ENCODE results near the gene NKX1-1. TPM values are rescaled to one million over a fixed set of nuclear protein-coding genes. Genes with fewer than 3 reads are reported as not detected.
A peak's percentile ranks its signal among the peaks of the same experiment; 100 is the strongest.

NKX1-1 gene
- total RNA-seq, 1 donor: not detected

DNA sequence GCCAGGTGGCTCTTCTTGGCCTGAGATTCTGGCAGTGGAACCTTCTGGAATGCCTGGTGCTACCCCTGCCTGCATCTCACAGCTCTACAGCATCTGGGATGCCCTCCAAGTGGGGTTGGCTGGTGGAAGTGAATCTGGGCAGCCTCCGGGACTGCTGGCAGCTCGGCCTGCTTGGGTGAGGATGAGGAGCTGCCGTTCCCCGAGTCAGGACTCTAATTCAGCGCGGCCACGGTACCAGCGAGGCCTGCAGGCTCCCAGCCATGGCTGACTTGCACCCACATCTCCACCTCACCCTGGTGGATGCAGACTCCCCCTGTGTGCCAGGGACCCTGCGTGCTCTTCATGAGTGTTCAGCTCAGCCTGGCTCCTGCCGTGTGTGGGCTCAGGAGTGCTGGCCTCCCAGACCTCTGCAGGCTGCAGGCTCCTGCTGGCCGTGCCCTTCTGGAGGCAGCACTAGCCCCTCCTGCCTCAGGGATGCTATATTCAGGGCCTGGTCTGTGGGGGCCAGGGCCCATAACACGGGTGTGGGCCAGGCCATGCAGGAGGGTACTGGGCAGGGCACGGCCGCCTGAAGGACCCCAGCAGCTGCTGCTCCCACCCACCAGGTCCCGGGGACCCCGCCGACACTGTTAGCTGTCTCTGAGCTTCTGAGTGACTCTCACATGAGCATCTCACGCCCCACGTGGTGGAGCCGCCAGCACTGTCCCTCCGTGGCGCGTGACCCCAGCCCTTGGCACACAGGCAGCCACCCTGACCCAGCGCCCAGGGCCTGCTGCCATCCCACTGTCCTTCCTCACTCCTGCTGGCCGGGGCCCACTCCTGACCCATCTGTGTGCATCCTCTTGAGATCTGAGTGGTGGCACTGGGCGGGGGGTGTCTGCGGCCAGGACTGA lies 48.6 kb downstream of the NKX1-1 start:
- Histone ChIP-seq H3K27ac (ENCODE audit: low read depth, low read length) (no peak overlapping the region), H3K4me3 (ENCODE audit: insufficient read depth, low read length) (no peak overlapping the region), H3K4me1 (ENCODE audit: insufficient read depth, low read length) (no peaks in the 10 kb centered on the region), H3K4me2 (ENCODE audit: insufficient read depth, low read length) (no peak overlapping the region), H4K20me1 (ENCODE audit: insufficient read depth, low read length) (peaks cover 4% of the 10 kb centered on the region), H2AFZ (ENCODE audit: low read length) (no peak overlapping the region), H3K36me3 (ENCODE audit: insufficient read depth, low read length) (peaks cover 20% of the 10 kb centered on the region), H3K9me3 (ENCODE audit: low read depth, low read length) (no peaks in the 10 kb centered on the region), H3K27me3 (ENCODE audit: insufficient read depth, low read length) (no peaks in the 10 kb centered on the region), H3K79me2 (ENCODE audit: insufficient read depth, low read length) (no peaks in the 10 kb centered on the region)
- DNase-seq (ENCODE audit: insufficient read length, low spot score, missing footprints): no peak
- TF ChIP-seq, protein P1, sequence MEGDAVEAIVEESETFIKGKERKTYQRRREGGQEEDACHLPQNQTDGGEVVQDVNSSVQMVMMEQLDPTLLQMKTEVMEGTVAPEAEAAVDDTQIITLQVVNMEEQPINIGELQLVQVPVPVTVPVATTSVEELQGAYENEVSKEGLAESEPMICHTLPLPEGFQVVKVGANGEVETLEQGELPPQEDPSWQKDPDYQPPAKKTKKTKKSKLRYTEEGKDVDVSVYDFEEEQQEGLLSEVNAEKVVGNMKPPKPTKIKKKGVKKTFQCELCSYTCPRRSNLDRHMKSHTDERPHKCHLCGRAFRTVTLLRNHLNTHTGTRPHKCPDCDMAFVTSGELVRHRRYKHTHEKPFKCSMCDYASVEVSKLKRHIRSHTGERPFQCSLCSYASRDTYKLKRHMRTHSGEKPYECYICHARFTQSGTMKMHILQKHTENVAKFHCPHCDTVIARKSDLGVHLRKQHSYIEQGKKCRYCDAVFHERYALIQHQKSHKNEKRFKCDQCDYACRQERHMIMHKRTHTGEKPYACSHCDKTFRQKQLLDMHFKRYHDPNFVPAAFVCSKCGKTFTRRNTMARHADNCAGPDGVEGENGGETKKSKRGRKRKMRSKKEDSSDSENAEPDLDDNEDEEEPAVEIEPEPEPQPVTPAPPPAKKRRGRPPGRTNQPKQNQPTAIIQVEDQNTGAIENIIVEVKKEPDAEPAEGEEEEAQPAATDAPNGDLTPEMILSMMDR (IDR thresholded peaks at IDR 0.05; ENCODE audit: extremely low read depth, low read depth, low read length): no peak

DNA sequence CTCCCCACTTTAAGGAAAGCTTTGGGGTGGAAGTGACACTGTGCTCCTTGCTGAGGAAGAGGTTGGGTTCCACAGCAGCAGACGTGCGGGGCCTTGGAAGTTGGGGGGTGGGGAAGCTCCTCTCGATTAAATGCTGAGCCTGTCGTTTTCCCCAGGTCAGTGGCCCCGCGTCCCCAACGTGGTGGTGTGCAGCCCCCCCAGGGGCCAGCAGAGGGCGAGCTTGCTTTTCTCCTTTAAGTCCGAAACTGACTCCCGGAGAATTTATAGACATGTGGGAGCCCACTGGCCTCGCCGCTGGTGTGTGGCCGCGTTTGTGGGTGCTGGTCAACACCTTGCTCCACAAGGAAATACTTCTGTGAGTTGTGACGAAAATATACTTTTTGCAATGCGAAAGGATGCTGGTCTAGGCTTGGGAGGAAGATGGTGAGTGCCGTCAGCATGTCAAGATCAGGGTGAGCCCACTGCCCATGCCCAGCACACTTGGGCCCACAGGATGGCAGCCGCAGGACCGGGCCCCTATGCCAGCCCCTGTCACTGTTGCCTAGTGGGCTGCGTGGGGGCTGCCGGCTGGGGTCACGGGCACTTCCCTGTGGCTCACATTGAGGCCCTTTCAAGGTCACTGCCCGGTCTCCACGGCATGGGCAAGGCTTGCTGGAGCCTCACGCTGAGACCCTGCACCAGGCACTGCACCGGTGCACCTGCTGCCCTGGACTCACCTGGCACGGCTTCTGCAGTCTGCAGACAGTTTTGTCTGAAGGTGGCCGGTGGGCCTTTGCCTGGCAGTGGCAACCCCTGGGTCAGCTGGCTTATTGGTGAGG lies 49.9 kb downstream of the NKX1-1 start:
- Histone ChIP-seq H3K27ac (ENCODE audit: low read depth, low read length) (no peak overlapping the region), H3K4me2 (ENCODE audit: insufficient read depth, low read length) (no peak overlapping the region), H3K79me2 (ENCODE audit: insufficient read depth, low read length) (no peaks in the 10 kb centered on the region), H3K4me3 (ENCODE audit: insufficient read depth, low read length) (no peak overlapping the region), H4K20me1 (ENCODE audit: insufficient read depth, low read length) (peaks cover 10% of the 10 kb centered on the region), H2AFZ (ENCODE audit: low read length) (no peak overlapping the region), H3K9me3 (ENCODE audit: low read depth, low read length) (no peaks in the 10 kb centered on the region), H3K27me3 (ENCODE audit: insufficient read depth, low read length) (no peaks in the 10 kb centered on the region), H3K36me3 (ENCODE audit: insufficient read depth, low read length) (peaks cover 22% of the 10 kb centered on the region), H3K4me1 (ENCODE audit: insufficient read depth, low read length) (no peaks in the 10 kb centered on the region)
- TF ChIP-seq, protein P1 (IDR thresholded peaks at IDR 0.05; ENCODE audit: extremely low read depth, low read depth, low read length): peak; percentile 77
- peak; percentile 99 for DNase-seq (ENCODE audit: insufficient read length, low spot score, missing footprints)

DNA sequence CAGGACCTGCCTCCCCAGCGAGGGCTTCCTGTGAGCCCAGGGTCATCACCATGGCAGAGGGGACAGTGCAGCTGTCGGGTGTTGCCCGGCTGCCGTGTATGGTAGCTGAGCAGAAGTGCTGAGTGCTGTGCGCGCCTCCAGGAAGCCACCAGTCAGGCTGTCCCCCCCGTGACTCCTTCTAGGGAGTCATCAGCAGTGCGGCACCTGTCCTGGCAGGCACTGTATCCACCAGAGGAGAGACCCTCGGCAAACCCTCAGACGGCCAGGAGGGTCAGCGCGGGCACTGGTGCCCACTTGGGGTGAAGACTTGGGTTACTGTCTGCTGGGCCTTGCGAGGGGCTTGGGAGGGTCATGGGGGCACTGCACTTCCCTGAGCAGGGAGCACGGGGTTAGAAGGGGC lies 50.9 kb downstream of the NKX1-1 start:
- no peak for DNase-seq (ENCODE audit: insufficient read length, low spot score, missing footprints)
- Histone ChIP-seq H3K4me3 (ENCODE audit: insufficient read depth, low read length) (no peak overlapping the region), H3K27ac (ENCODE audit: low read depth, low read length) (no peak overlapping the region), H3K27me3 (ENCODE audit: insufficient read depth, low read length) (no peaks in the 10 kb centered on the region), H3K4me1 (ENCODE audit: insufficient read depth, low read length) (no peaks in the 10 kb centered on the region), H3K36me3 (ENCODE audit: insufficient read depth, low read length) (peaks cover 22% of the 10 kb centered on the region), H3K4me2 (ENCODE audit: insufficient read depth, low read length) (no peak overlapping the region), H2AFZ (ENCODE audit: low read length) (no peak overlapping the region), H4K20me1 (ENCODE audit: insufficient read depth, low read length) (peaks cover 10% of the 10 kb centered on the region), H3K9me3 (ENCODE audit: low read depth, low read length) (no peaks in the 10 kb centered on the region), H3K79me2 (ENCODE audit: insufficient read depth, low read length) (peaks cover 4% of the 10 kb centered on the region)
- TF ChIP-seq, protein P1 (IDR thresholded peaks at IDR 0.05; ENCODE audit: extremely low read depth, low read depth, low read length): no peak

DNA sequence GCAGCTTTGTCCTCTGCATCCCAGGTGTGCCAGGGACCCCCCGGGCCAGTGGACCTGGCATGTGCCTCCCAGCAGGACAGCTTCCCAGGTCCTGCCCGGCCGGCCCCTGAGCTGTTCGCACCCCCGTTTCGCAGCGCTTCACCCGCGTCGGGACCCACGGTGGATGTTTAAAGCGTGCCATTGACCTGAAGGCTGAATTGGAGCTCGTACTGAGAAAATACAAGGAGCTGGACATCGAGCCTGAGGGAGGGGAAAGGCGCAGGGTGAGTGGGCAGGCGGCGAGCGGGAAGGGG lies 51.3 kb downstream of the NKX1-1 start:
- peaks cover 10% of the 10 kb centered on the region for H4K20me1 ChIP-seq (ENCODE audit: insufficient read depth, low read length)
- H3K36me3 ChIP-seq (ENCODE audit: insufficient read depth, low read length): peaks cover 22% of the 10 kb centered on the region
- H3K4me3 ChIP-seq (ENCODE audit: insufficient read depth, low read length): no peak overlapping the region
- no peak for DNase-seq (ENCODE audit: insufficient read length, low spot score, missing footprints)
- no peaks in the 10 kb centered on the region for H3K27me3 ChIP-seq (ENCODE audit: insufficient read depth, low read length)
- TF ChIP-seq, protein P1 (IDR thresholded peaks at IDR 0.05; ENCODE audit: extremely low read depth, low read depth, low read length): no peak
- H3K9me3 ChIP-seq (ENCODE audit: low read depth, low read length): no peaks in the 10 kb centered on the region
- H3K4me2 ChIP-seq (ENCODE audit: insufficient read depth, low read length): no peak overlapping the region
- H3K4me1 ChIP-seq (ENCODE audit: insufficient read depth, low read length): no peaks in the 10 kb centered on the region
- no peak overlapping the region for H2AFZ ChIP-seq (ENCODE audit: low read length)
- H3K79me2 ChIP-seq (ENCODE audit: insufficient read depth, low read length): peaks cover 8% of the 10 kb centered on the region
- H3K27ac ChIP-seq (ENCODE audit: low read depth, low read length): no peak overlapping the region
